ENCODE measurements around the gene CNTF.

Gene CNTF

GRCh38 chr11:58645854-58646253 is 23.4 kb downstream of the CNTF start:
- DNase-seq: no peak

GRCh38 chr11:58647141-58647699 is 24.8 kb downstream of the CNTF start:
- no peak for DNase-seq

GRCh38 chr11:58647866-58648265 is 25.4 kb downstream of the CNTF start:
- no peak for DNase-seq

GRCh38 chr11:58649623-58650022 is 27.2 kb downstream of the CNTF start:
- DNase-seq: no peak

GRCh38 chr11:58650496-58650895 is 28.0 kb downstream of the CNTF start:
- no peak for DNase-seq

GRCh38 chr11:58652726-58653280 is 30.3 kb downstream of the CNTF start:
- no peak for DNase-seq

GRCh38 chr11:58654079-58654907 is 31.8 kb downstream of the CNTF start:
- peak; percentile 53 for DNase-seq

GRCh38 chr11:58654908-58655296 is 32.4 kb downstream of the CNTF start:
- no peak for DNase-seq

GRCh38 chr11:58656348-58656747 is 33.9 kb downstream of the CNTF start:
- no peak for DNase-seq

GRCh38 chr11:58658623-58659022 is 36.2 kb downstream of the CNTF start:
- no peak for DNase-seq

GRCh38 chr11:58659404-58659803 is 36.9 kb downstream of the CNTF start:
- DNase-seq: no peak

GRCh38 chr11:58659910-58660570 is 37.6 kb downstream of the CNTF start:
- no peak for DNase-seq

- no peak for DNase-seq
These were observed 49.6 kb downstream of the CNTF start for GRCh38 chr11:58671983-58672633.

- no peak for DNase-seq
These were observed 52.1 kb downstream of the CNTF start for GRCh38 chr11:58674609-58675008.
